Gastrocnemius medialis (tissue), 4 donors: ENCODE results near the gene VPS26C.
"Not testable (repeated sequence)": the region's sequence is repeated elsewhere in the genome, so short reads cannot be mapped to it uniquely, and the experiment has no call there.

Source experiments
- POLR2A ChIP-seq, 2 donors: fragments of 450-650 bp; IDR thresholded peaks; one replicate each; pipeline ENCODE4 v1.6.1; 2017; ENCODE audit warnings: antibody characterized with exemption in 2 of 2, mild to moderate bottlenecking in 2 of 2, moderate library complexity in 2 of 2
- TF ChIP-seq, protein P1 (sequence below), 5 experiments: fragments of 450-650 bp in 3 of 5; fragments of 200-600 bp in 2 of 5; sonication (generic) in 2 of 5; IDR thresholded peaks in 4 of 5; conservative IDR thresholded peaks in 1 of 5; 1 replicate in 4 of 5; 2 replicates in 1 of 5; pipeline ENCODE4 v1.5.1; 2016 to 2019; ENCODE audit warnings: antibody characterized with exemption in 5 of 5, mild to moderate bottlenecking in 3 of 5, moderate library complexity in 3 of 5

- TF ChIP-seq, protein P1, sequence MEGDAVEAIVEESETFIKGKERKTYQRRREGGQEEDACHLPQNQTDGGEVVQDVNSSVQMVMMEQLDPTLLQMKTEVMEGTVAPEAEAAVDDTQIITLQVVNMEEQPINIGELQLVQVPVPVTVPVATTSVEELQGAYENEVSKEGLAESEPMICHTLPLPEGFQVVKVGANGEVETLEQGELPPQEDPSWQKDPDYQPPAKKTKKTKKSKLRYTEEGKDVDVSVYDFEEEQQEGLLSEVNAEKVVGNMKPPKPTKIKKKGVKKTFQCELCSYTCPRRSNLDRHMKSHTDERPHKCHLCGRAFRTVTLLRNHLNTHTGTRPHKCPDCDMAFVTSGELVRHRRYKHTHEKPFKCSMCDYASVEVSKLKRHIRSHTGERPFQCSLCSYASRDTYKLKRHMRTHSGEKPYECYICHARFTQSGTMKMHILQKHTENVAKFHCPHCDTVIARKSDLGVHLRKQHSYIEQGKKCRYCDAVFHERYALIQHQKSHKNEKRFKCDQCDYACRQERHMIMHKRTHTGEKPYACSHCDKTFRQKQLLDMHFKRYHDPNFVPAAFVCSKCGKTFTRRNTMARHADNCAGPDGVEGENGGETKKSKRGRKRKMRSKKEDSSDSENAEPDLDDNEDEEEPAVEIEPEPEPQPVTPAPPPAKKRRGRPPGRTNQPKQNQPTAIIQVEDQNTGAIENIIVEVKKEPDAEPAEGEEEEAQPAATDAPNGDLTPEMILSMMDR (IDR thresholded peaks at IDR 0.05 in 4 of 5, conservative IDR thresholded peaks at IDR 0.05 in 1 of 5): not testable (repeated sequence)
- not testable (repeated sequence) for TF ChIP-seq POLR2A (IDR thresholded peaks at IDR 0.05)
Measured at GRCh38 chr21:37316072-37316471, 48.9 kb upstream of the VPS26C start.
